Activated CD8-positive, alpha-beta T cell treated with anti-CD3 and anti-CD28 coated beads for 36 hours (primary cell): ENCODE data around the gene PADI3. TPM values are rescaled to one million over a fixed set of nuclear protein-coding genes. Genes with fewer than 3 reads are reported as not detected.

ENCODE experiments used
- ATAC-seq: fragments of 200-7000 bp; cut with Tn5 transposase; one replicate; pipeline ENCODE4 v1.10.0; 2021; ENCODE audit warnings: mild to moderate bottlenecking, moderate library complexity
- CTCF ChIA-PET: fragments of 350-600 bp; sonication (Branson Sonifier 250); formaldehyde crosslinking; loops from one replicate; lab custom pipeline; 2021; ENCODE audit warnings: antibody characterized with exemption; lab: Charles Lee
- POLR2A ChIA-PET: fragments of 350-600 bp; sonication (Branson Sonifier 250); formaldehyde crosslinking; loops from one replicate; lab custom pipeline; 2021; ENCODE audit warnings: antibody characterized with exemption; lab: Charles Lee
- DNase-seq: peaks from one replicate; pipeline ENCODE4 v3.0.0-alpha.2; 2020
- H3K27ac Mint-ChIP-seq: one replicate; pipeline ENCODE4 v1.8.0; 2021; ENCODE audit warnings: mild to moderate bottlenecking, mixed read lengths
- H3K27me3 Mint-ChIP-seq: one replicate; pipeline ENCODE4 v1.8.0; 2021; ENCODE audit warnings: mixed read lengths
- H3K36me3 Mint-ChIP-seq: one replicate; pipeline ENCODE4 v1.8.0; 2021; ENCODE audit warnings: low read depth, mixed read lengths
- H3K4me1 Mint-ChIP-seq: one replicate; pipeline ENCODE4 v1.8.0; 2021; ENCODE audit warnings: low read depth, mixed read lengths
- H3K4me3 Mint-ChIP-seq: one replicate; pipeline ENCODE4 v1.8.0; 2021; ENCODE audit warnings: mild to moderate bottlenecking, moderate library complexity, mixed read lengths
- H3K9me3 Mint-ChIP-seq: one replicate; pipeline ENCODE4 v1.8.0; 2021; ENCODE audit warnings: mixed read lengths
- intact Hi-C: fragments of 100-400 bp; cut with micrococcal nuclease; formaldehyde crosslinking; loops from one replicate; pipeline ENCODE4 v1.10.0; 2022
- total RNA-seq, 2 experiments: library from RNA; stranded (reverse); gene quantifications; one replicate each; pipeline ENCODE4 v1.2.3, GENCODE V29; 2021
- TF ChIP-seq, protein P1 (sequence below): fragments of 200-600 bp; IDR thresholded peaks from one replicate; pipeline ENCODE4 v1.8.0; 2022; ENCODE audit warnings: antibody characterized with exemption, mild to moderate bottlenecking

Gene PADI3
- total RNA-seq, 2 experiments from 2014 or later: not detected

DNA sequence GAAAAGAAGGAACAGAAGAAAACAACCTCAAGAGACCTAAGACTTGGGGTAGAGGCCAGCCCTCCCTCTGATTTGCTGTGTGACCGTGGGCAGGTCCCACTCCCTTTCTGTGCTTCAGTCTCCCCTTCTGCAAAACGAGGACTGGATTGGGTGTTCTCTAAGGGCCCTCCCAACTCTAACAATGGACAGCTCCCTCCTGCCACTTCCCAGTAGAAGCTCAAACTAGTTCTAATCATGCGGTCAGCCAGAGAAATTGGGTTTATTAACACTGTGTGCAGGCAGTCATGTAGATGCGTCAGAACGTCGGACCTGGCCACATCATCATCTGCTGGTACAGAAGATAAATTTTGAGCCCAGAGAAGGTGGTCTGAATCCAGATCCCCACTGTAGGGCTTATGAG lies 57.5 kb downstream of the PADI3 start:
- TF ChIP-seq, protein P1, sequence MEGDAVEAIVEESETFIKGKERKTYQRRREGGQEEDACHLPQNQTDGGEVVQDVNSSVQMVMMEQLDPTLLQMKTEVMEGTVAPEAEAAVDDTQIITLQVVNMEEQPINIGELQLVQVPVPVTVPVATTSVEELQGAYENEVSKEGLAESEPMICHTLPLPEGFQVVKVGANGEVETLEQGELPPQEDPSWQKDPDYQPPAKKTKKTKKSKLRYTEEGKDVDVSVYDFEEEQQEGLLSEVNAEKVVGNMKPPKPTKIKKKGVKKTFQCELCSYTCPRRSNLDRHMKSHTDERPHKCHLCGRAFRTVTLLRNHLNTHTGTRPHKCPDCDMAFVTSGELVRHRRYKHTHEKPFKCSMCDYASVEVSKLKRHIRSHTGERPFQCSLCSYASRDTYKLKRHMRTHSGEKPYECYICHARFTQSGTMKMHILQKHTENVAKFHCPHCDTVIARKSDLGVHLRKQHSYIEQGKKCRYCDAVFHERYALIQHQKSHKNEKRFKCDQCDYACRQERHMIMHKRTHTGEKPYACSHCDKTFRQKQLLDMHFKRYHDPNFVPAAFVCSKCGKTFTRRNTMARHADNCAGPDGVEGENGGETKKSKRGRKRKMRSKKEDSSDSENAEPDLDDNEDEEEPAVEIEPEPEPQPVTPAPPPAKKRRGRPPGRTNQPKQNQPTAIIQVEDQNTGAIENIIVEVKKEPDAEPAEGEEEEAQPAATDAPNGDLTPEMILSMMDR: no peak
- peaks cover 16% of the 10 kb centered on the region for H3K27me3 Mint-ChIP-seq
- no peaks in the 10 kb centered on the region for H3K4me1 Mint-ChIP-seq
- ChIA-PET CTCF (no interaction called here), POLR2A (no interaction called here)
- peaks cover 10% of the 10 kb centered on the region for H3K9me3 Mint-ChIP-seq
- intact Hi-C loops: no loop called here
- ATAC-seq (no peak), DNase-seq (no peak)
- H3K4me3 Mint-ChIP-seq: no peak overlapping the region
- no peak overlapping the region for H3K27ac Mint-ChIP-seq
- peaks cover 5% of the 10 kb centered on the region for H3K36me3 Mint-ChIP-seq

DNA sequence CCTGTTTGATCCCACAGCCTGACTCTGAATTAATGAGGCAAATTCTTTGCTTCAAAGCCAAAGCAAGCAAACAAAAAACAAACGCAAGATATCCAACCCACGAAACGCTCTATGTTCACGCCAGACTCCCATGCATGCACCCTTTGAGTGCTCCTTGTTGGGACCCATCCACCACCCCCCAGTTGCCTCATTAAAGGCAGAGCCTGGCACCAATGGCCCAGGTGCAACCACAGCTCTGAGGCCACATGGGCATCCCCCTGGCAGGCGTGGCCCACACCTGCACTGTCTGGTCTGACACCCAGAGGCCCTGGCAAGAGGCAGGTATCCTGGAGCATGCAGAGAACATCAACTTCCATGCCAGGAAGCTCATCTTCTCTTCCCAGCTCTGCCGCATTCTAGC lies 58.0 kb downstream of the PADI3 start:
- CTCF ChIA-PET: no interaction called here

DNA sequence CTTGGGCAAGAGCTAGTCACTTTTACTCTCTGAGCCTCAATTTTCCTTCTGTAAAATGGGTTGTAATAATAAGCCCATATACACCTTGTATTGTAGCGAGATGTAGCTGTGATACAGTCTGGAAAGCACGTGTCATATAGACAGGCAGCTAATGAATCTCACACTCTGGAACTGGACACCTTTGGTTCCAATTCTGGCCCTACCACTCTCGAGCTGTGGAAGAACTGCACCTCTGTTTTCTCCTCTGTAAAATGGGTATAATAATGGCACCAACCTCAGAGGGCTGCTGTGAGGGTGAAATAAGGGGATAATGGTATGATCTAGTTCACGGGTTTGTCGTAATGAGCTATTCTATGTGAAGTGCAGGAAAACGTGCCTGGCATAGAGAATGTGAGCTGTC lies 58.4 kb downstream of the PADI3 start:
- ChIA-PET CTCF (no interaction called here), POLR2A (no interaction called here)
- H3K36me3 Mint-ChIP-seq: no peaks in the 10 kb centered on the region

More for the DNA sequence above, 58.0 kb downstream of the PADI3 start:
- H3K36me3 Mint-ChIP-seq: peaks cover 2% of the 10 kb centered on the region
- peaks cover 7% of the 10 kb centered on the region for H3K9me3 Mint-ChIP-seq
- intact Hi-C loops: no loop called here
- POLR2A ChIA-PET: no interaction called here
- H3K27ac Mint-ChIP-seq: no peak overlapping the region
- H3K4me3 Mint-ChIP-seq: no peak overlapping the region
- TF ChIP-seq, protein P1: no peak
- ATAC-seq: no peak
- DNase-seq: no peak
- H3K4me1 Mint-ChIP-seq: no peaks in the 10 kb centered on the region
- H3K27me3 Mint-ChIP-seq: peaks cover 16% of the 10 kb centered on the region

DNA sequence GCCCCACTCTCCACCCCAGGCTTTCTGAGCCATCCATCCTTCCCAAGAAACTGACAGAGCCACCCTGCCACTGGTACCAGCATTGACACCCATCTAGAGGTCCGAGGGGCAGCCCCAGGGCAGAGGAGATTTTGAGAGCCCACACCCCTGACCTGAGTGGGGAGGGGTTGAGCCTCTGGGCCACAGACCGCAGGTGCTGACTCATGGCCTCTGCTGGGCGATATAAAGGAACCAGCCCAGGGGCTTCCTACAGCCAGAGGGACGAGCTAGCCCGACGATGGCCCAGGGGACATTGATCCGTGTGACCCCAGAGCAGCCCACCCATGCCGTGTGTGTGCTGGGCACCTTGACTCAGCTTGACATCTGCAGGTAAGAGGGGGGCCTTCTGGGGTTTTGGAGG lies 59.0 kb downstream of the PADI3 start, which contains the start of gene PADI4:
Gene PADI4, plus strand, starts transcription at position 252 of the 400 bp plus-strand sequence. Its CDS starts 26 bp downstream, at position 278.
- POLR2A ChIA-PET: no interaction called here
- Mint-ChIP-seq H3K27me3 (peaks cover 15% of the 10 kb centered on the region), H3K9me3 (peaks cover under 1% of the 10 kb centered on the region), H3K27ac (no peak within 1 kb of the TSS), H3K36me3 (no peaks in the 10 kb centered on the region), H3K4me1 (no peaks in the 10 kb centered on the region), H3K4me3 (no peak within 1 kb of the TSS)
- ATAC-seq: no peak
- no peak for DNase-seq
- TF ChIP-seq, protein P1: no peak
- intact Hi-C loops: no loop called here
- CTCF ChIA-PET: no interaction called here

More for the DNA sequence above, 58.4 kb downstream of the PADI3 start:
- no peak overlapping the region for H3K4me3 Mint-ChIP-seq
- TF ChIP-seq, protein P1: no peak
- peaks cover 3% of the 10 kb centered on the region for H3K9me3 Mint-ChIP-seq
- intact Hi-C loops: no loop called here
- H3K27ac Mint-ChIP-seq: no peak overlapping the region
- no peaks in the 10 kb centered on the region for H3K4me1 Mint-ChIP-seq
- peaks cover 16% of the 10 kb centered on the region for H3K27me3 Mint-ChIP-seq
- no peak for ATAC-seq
- DNase-seq: no peak

DNA sequence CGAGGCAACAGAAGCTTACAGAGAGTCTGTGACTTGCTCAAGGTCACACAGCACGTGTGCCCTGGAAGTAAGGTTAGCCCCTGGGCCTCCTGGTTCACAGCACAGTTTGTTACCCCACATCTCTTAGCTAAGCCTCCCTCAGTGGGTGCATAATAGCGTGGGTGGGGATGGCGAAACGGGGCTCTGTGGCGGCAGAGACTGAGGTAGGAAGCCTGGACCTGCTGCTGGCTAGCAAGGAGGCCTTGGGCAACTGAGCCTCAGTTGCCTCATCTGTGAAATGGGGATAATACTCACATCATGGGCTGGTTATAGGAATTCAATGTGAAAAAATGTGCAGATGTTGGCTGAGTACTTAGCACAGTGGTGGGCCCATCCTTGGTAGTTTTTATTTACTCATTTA lies 59.7 kb downstream of the PADI3 start:
- POLR2A ChIA-PET: no interaction called here
- intact Hi-C loops: no loop called here
- TF ChIP-seq, protein P1: no peak

More for the DNA sequence above, 59.7 kb downstream of the PADI3 start:
- Mint-ChIP-seq H3K36me3 (no peaks in the 10 kb centered on the region), H3K4me3 (no peak overlapping the region), H3K27me3 (peaks cover 15% of the 10 kb centered on the region), H3K9me3 (no peaks in the 10 kb centered on the region), H3K4me1 (no peaks in the 10 kb centered on the region), H3K27ac (no peak overlapping the region)
- CTCF ChIA-PET: no interaction called here
- DNase-seq: no peak
- ATAC-seq: no peak
